NB4 (cell line): ENCODE results near the gene LINC01488.

ENCODE experiments used
- TF ChIP-seq, protein P1 (sequence below): IDR thresholded peaks from one replicate; pipeline ENCODE4 v1.5.1; 2012; ENCODE audit warnings: low read depth, low read length
- TF ChIP-seq, protein P2 (sequence below): IDR thresholded peaks from 2 replicates; pipeline ENCODE4 v1.6.1; 2011; ENCODE audit warnings: low read depth, low read length

DNA sequence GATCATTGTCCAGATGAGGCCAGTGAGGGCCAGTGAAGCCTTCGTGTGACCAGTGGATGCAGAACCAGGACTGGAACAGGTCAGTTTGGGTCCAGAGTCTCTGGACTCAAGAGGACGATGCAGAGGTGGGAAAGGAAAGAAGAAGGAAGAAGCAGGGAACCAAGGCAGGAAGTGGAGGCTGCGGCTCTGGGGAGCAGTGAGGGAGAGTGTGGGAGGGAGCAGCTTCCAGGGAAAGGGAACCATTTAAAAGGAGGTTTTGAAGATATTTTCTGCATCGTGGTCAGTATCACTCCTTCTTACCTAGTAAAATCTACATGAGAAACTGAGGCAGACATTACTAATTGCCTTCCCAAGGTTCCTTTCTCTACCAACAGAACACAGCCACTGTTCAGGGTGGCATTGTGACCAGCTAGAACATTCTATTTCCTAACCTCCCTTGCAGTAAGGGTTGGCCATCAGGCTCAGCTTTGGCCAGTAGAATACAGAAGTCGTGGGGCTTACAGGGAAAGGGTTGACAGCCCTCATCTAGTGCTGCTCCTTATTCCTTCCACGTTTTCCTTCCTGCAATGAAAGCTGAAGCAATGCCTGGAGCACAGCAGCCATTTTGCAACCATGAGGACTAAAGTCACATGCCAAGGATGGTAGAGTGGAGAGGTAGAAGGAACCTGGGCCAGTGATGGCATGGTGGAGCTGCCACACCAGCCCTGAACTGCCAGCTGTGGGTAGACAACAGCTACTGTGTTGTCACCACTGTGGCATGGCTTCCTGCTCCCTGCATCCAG lies 29.1 kb upstream of the LINC01488 start:
- TF ChIP-seq, protein P1, sequence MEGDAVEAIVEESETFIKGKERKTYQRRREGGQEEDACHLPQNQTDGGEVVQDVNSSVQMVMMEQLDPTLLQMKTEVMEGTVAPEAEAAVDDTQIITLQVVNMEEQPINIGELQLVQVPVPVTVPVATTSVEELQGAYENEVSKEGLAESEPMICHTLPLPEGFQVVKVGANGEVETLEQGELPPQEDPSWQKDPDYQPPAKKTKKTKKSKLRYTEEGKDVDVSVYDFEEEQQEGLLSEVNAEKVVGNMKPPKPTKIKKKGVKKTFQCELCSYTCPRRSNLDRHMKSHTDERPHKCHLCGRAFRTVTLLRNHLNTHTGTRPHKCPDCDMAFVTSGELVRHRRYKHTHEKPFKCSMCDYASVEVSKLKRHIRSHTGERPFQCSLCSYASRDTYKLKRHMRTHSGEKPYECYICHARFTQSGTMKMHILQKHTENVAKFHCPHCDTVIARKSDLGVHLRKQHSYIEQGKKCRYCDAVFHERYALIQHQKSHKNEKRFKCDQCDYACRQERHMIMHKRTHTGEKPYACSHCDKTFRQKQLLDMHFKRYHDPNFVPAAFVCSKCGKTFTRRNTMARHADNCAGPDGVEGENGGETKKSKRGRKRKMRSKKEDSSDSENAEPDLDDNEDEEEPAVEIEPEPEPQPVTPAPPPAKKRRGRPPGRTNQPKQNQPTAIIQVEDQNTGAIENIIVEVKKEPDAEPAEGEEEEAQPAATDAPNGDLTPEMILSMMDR: no peak
- TF ChIP-seq, protein P2, sequence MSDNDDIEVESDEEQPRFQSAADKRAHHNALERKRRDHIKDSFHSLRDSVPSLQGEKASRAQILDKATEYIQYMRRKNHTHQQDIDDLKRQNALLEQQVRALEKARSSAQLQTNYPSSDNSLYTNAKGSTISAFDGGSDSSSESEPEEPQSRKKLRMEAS: no peak
